Kidney (tissue), 14 donors: Measurements from ENCODE around the gene AGER. TPM values are rescaled to one million over a fixed set of nuclear protein-coding genes. Genes with fewer than 3 reads are reported as not detected.

Experiments used
- DNase-seq, 5 donors: peaks; one replicate each; pipeline ENCODE4 v3.0.0-alpha.2; 2013 to 2020
- FAIRE-seq: peaks from 2 replicates; lab custom pipeline; 2012; peaks lifted over from hg19 to GRCh38; lab: Jason Lieb, UNC
- H3K27ac ChIP-seq, 2 donors: one replicate each; pipeline ENCODE4 v1.7.0; 2013; ENCODE audit warnings: low read depth in 2 of 2, low read length in 2 of 2, inconsistent platforms in 1 of 2
- H3K27me3 ChIP-seq: one replicate; pipeline ENCODE4 v1.7.1; 2013; ENCODE audit warnings: low read length, inconsistent platforms; ENCODE audit not compliant: control insufficient read depth, insufficient read depth
- H3K36me3 ChIP-seq, 3 donors: one replicate each; pipeline versions ENCODE4 v1.7.0 to v1.7.1; 2013; ENCODE audit warnings: low read length in 3 of 3, control low read depth in 1 of 3, inconsistent platforms in 1 of 3; ENCODE audit not compliant: insufficient read depth in 3 of 3, control insufficient read depth in 2 of 3
- H3K4me1 ChIP-seq, 3 donors: one replicate each; pipeline versions ENCODE4 v1.7.0 to v1.7.1; 2013; ENCODE audit warnings: low read length in 3 of 3, inconsistent platforms in 1 of 3, low read depth in 1 of 3; ENCODE audit not compliant: control insufficient read depth in 2 of 3, insufficient read depth in 2 of 3
- H3K4me3 ChIP-seq, 3 donors: one replicate each; pipeline versions ENCODE4 v1.7.0 to v1.8.1; 2013; ENCODE audit warnings: low read length in 3 of 3, control low read depth in 1 of 3, inconsistent platforms in 1 of 3
- H3K9ac ChIP-seq, 3 donors: one replicate each; pipeline versions ENCODE4 v1.7.0 to v1.7.1; 2013; ENCODE audit warnings: low read length in 3 of 3, control low read depth in 1 of 3, inconsistent platforms in 1 of 3
- H3K9me3 ChIP-seq, 3 donors: one replicate each; pipeline versions ENCODE4 v1.7.0 to v1.7.1; 2013; ENCODE audit warnings: low read length in 3 of 3, control low read depth in 1 of 3, inconsistent platforms in 1 of 3; ENCODE audit not compliant: control insufficient read depth in 2 of 3, insufficient read depth in 1 of 3
- intact Hi-C: fragments of 100-400 bp; cut with DNase I; formaldehyde crosslinking; loops from one replicate; pipeline ENCODE4 v1.11.1; 2022
- polyA plus RNA-seq: library from polyadenylated mRNA; stranded (reverse); fragments of 350-450 nt; fragmentation: Illumina TruSeq; extraction: RNeasy Lipid Tissue Mini Kit (QIAGEN cat#74804); gene quantifications from one replicate; pipeline ENCODE4 v1.2.3, GENCODE V29; 2014; ENCODE audit warnings: low read depth, low replicate concordance; ENCODE audit not compliant: insufficient read depth
- total RNA-seq: library from RNA; stranded (reverse); fragmentation: NEBNext Ultra II Directional; extraction: Animal tissue kit (Norgen Biotek cat#: 25700); gene quantifications from one replicate; pipeline ENCODE4 v1.2.1, GENCODE V29; 2021
- TF ChIP-seq, protein P1 (sequence below): IDR thresholded peaks from 3 replicates; pipeline ENCODE4 v1.5.1; 2012; ENCODE audit warnings: mild to moderate bottlenecking, moderate library complexity, borderline replicate concordance; ENCODE audit not compliant: insufficient read depth; ENCODE audit errors: extremely low read depth
- donor health status: control.
- donor health status: control.
- donor health status: control.
- donor health status: control.
- donor health status: control.
- donor health status: DM: yes; HTN: yes; CAD: no.
- donor health status: Normal renal cell carcinoma (clear cell type).

The AGER gene
- total and polyA plus RNA-seq, 2 donors from 2014 or later: 7.1 to 13.0 TPM

DNA sequence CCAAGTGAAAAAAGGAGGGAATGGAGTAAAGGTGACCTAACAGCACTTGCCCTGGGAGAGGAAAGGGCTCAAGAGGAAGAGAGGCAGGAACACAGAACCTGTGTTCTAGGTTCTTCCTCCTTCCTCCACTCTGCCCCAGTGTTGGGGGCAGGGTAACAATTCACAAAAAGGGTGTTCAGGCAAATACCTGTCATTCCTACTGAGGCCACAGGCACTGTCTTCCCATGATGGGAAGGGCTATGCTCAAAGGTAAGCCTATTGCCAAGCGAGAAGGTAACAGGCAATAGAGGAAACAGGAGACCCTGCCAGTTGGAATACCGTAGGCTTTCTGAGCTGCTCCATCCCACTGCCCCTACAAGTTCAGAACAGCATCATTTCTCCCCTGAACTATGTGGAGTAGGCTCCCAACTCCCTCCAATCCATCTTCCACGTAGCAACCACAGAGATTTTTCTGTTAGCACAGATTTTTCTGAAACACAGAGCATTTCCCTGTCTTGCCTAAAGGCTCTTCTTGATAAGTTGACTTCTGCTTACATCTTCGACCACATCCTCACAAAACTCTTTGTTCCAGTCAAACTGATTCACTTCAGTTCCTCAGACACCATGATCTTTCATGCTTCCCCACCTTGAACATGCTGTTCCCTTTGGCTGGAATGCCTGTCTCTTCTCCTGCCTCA, 10.9 kb downstream of the AGER start:
- Histone ChIP-seq H3K27me3 (no peaks in the 10 kb centered on the region), H3K27ac (no peak overlapping the region), H3K9me3 (no peaks in the 10 kb centered on the region), H3K4me3 (no peak overlapping the region), H3K36me3 (peaks cover 0 to 12% (median 12%) of the 10 kb centered on the region in 3 donors), H3K4me1 (peaks cover 4 to 21% (median 19%) of the 10 kb centered on the region in 3 donors), H3K9ac (no peak overlapping the region)
- DNase-seq (no peak), FAIRE-seq (no peak)
- TF ChIP-seq, protein P1, sequence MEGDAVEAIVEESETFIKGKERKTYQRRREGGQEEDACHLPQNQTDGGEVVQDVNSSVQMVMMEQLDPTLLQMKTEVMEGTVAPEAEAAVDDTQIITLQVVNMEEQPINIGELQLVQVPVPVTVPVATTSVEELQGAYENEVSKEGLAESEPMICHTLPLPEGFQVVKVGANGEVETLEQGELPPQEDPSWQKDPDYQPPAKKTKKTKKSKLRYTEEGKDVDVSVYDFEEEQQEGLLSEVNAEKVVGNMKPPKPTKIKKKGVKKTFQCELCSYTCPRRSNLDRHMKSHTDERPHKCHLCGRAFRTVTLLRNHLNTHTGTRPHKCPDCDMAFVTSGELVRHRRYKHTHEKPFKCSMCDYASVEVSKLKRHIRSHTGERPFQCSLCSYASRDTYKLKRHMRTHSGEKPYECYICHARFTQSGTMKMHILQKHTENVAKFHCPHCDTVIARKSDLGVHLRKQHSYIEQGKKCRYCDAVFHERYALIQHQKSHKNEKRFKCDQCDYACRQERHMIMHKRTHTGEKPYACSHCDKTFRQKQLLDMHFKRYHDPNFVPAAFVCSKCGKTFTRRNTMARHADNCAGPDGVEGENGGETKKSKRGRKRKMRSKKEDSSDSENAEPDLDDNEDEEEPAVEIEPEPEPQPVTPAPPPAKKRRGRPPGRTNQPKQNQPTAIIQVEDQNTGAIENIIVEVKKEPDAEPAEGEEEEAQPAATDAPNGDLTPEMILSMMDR: no peak
- intact Hi-C loops: no loop called here

DNA sequence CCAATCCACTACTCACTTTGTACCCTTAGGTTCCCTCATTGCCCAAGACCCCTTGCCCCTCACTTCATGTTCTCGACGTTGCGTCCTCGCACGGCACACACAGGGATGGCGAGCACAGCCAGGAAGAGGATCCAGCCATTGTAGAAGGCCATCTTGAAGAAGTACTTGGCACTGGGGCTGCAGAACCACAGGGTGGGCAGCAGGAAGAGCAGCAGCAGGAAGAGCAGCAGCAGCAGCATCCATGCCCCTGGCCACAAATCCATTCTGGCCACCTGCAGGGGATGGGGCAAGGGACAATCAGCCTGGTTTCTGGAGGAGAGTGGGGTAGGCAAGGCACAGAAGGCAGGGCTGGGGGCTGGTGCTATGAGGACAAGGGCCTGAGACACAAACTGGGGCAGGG, 12.8 kb downstream of the AGER start:
- no peak overlapping the region for H3K4me3 ChIP-seq
- peaks cover 0 to 19% (median 12%) of the 10 kb centered on the region in 3 donors for H3K36me3 ChIP-seq
- H3K9me3 ChIP-seq: no peaks in the 10 kb centered on the region
- FAIRE-seq: no peak
- intact Hi-C loops: no loop called here
- peak in 1 of 5 donors; percentile 29 for DNase-seq
- TF ChIP-seq, protein P1: no peak
- H3K9ac ChIP-seq: no peak overlapping the region
- H3K27ac ChIP-seq: no peak overlapping the region
- no peaks in the 10 kb centered on the region for H3K27me3 ChIP-seq
- peaks cover 0 to 10% (median 10%) of the 10 kb centered on the region in 3 donors for H3K4me1 ChIP-seq

DNA sequence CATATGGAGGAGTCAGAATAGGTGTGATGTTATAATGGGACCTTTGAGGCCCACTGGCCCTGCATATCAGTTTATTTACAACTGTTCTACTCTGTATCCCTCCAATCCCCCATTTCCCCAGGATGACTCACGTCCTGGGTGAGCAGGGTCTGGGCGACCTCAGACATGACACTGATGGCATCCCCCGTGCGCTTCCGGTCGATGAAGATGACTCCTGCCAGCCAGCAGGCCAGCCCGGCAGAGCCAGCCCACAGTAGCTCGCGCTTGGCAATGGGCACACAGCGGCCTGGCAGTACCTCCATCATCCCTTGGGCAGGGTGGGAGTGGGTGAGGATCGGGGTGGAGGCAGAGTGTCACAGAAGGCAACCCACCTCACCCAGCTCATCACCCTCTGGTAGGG, 13.8 kb downstream of the AGER start:
- intact Hi-C loops: no loop called here
- H3K27me3 ChIP-seq: no peaks in the 10 kb centered on the region
- peaks cover 0 to 10% (median 7%) of the 10 kb centered on the region in 3 donors for H3K4me1 ChIP-seq
- no peak for FAIRE-seq
- H3K9ac ChIP-seq: no peak overlapping the region
- no peak overlapping the region for H3K4me3 ChIP-seq
- no peak overlapping the region for H3K27ac ChIP-seq
- peak in 2 of 5 donors; percentile 26 to 50 for DNase-seq
- H3K9me3 ChIP-seq: no peaks in the 10 kb centered on the region
- H3K36me3 ChIP-seq: peaks cover 0 to 19% (median 12%) of the 10 kb centered on the region in 3 donors
- TF ChIP-seq, protein P1: no peak
